GM23248 (cell line): ENCODE data around the gene CA11. TPM values are rescaled to one million over a fixed set of nuclear protein-coding genes. Genes with fewer than 3 reads are reported as not detected.

Experiments
- DNase-seq: peaks from one replicate; pipeline ENCODE4 v3.0.0-alpha.2; 2015
- H2AFZ ChIP-seq: fragments of 200-600 bp; sonication (generic); 2 replicates; pipeline ENCODE4 v1.6.1; 2016; ENCODE audit warnings: antibody characterized with exemption
- H3F3A ChIP-seq: fragments of 200-600 bp; sonication (generic); 2 replicates; pipeline ENCODE4 v1.6.1; 2016; ENCODE audit warnings: mild to moderate bottlenecking, antibody characterized with exemption, mixed run types; ENCODE audit not compliant: insufficient read depth
- H3K27ac ChIP-seq: fragments of 200-600 bp; sonication (generic); 2 replicates; pipeline ENCODE4 v1.5.1; 2016; ENCODE audit warnings: mild to moderate bottlenecking
- H3K27me3 ChIP-seq: fragments of 200-600 bp; sonication (generic); replicated peaks from 2 replicates; pipeline ENCODE4 v1.6.1; 2016; ENCODE audit warnings: mild to moderate bottlenecking; ENCODE audit not compliant: insufficient read depth
- H3K36me3 ChIP-seq: fragments of 200-600 bp; sonication (generic); 2 replicates; pipeline ENCODE4 v1.6.1; 2016; ENCODE audit warnings: low read depth, mild to moderate bottlenecking
- H3K4me1 ChIP-seq: fragments of 200-600 bp; sonication (generic); 2 replicates; pipeline ENCODE4 v1.6.1; 2016; ENCODE audit warnings: mild to moderate bottlenecking; ENCODE audit not compliant: insufficient read depth
- H3K4me2 ChIP-seq: fragments of 200-600 bp; sonication (generic); one replicate; pipeline ENCODE4 v1.6.1; 2016; ENCODE audit warnings: mild to moderate bottlenecking; ENCODE audit not compliant: unreplicated experiment
- H3K4me3 ChIP-seq: fragments of 200-600 bp; sonication (generic); 2 replicates; pipeline ENCODE4 v1.5.1; 2016; ENCODE audit warnings: mild to moderate bottlenecking
- H3K79me2 ChIP-seq: fragments of 200-600 bp; sonication (generic); 2 replicates; pipeline ENCODE4 v1.6.1; 2016; ENCODE audit warnings: mild to moderate bottlenecking; ENCODE audit not compliant: insufficient read depth
- H3K9ac ChIP-seq: fragments of 200-600 bp; sonication (generic); 2 replicates; pipeline ENCODE4 v1.6.1; 2016; ENCODE audit warnings: mild to moderate bottlenecking
- H3K9me2 ChIP-seq: fragments of 200-600 bp; sonication (generic); 2 replicates; pipeline ENCODE4 v1.6.1; 2016; ENCODE audit warnings: mixed run types, mild to moderate bottlenecking, moderate library complexity; ENCODE audit not compliant: insufficient read depth
- H3K9me3 ChIP-seq: fragments of 200-600 bp; sonication (generic); one replicate; pipeline ENCODE4 v1.6.1; 2017; ENCODE audit warnings: low read depth
- H4K20me1 ChIP-seq: fragments of 200-600 bp; sonication (generic); 2 replicates; pipeline ENCODE4 v1.6.0; 2016; ENCODE audit not compliant: insufficient read depth
- EZH2 ChIP-seq: fragments of 200-600 bp; sonication (generic); IDR thresholded peaks from 2 replicates; pipeline ENCODE4 v1.6.1; 2018; ENCODE audit warnings: antibody characterized with exemption, mild to moderate bottlenecking; ENCODE audit not compliant: insufficient read depth, poor library complexity, severe bottlenecking
- EZH2phosphoT487 ChIP-seq: fragments of 200-600 bp; sonication (generic); IDR thresholded peaks from 2 replicates; pipeline ENCODE4 v1.6.1; 2018; ENCODE audit warnings: antibody characterized with exemption, moderate library complexity, mild to moderate bottlenecking, low read depth; ENCODE audit not compliant: insufficient read depth
- WGBS, 2 experiments: methylation state at CpG; one replicate each; pipeline ENCODE4 v1.1.6; 2015 to 2017; ENCODE audit warnings: low lambda C conversion rate in 2 of 2, low coverage in 1 of 2; ENCODE audit errors: missing lambda C conversion rate in 2 of 2; 5-methylcytosine and 5-hydroxymethylcytosine counted together
- in situ Hi-C: fragments of 300-500 bp; cut with MboI; formaldehyde crosslinking; loops from 2 replicates; pipeline ENCODE4 v1.15.0; 2020
- polyA plus RNA-seq: library from polyadenylated mRNA; unstranded; fragments of >200 nt; fragmentation: Nextera tagmentation; extraction: Ambion mirVana; gene quantifications from 2 replicates; pipeline ENCODE4 v1.2.1, GENCODE V29; 2016
- total RNA-seq: library from RNA; depleted of rRNA; stranded (reverse); fragments of >200 nt; shearing (Covaris generic); gene quantifications from 2 replicates; pipeline ENCODE4 v1.2.3, GENCODE V29; 2014

CA11 gene
- total and polyA plus RNA-seq, 2 experiments from 2014 or later, result 1.1 to 2.7 TPM

DNA sequence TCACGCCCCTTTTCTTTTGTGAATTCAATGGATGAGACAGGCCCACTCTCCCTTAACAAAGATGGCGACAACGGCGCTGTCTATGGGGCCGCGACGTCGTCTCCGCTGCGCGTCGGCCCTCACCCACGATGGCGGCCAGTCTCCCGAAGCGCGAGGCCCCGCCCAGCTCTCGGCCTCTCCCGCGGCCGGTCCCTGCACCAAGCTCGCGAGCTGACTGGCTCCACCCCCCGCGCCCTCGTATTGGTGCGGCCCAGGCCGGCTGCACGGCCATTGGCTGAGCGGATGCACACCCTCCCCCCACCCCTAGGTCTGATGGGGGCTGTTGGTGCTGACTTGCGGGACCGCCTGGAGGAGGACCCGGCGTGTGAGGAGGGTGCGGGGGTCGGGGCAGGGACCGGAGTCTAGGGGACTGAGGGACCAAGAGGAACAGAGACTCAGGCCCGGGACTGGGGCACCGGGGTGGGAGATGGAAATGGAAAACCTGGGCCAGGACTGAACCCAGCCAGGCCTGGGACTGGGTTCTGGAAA lies 21.9 kb downstream of the CA11 start:
- TF ChIP-seq EZH2phosphoT487, result no peak

GRCh38 chr19:48623556-48624066 lies 22.4 kb downstream of the CA11 start:
- in situ Hi-C loops, result no loop called here
- DNase-seq, result no peak
- H3K27me3 ChIP-seq, result no peaks in the 10 kb centered on the region
- WGBS, 2 experiments, result 25% methylated on average over 8 of the region's 8 CpGs
- no peak for TF ChIP-seq EZH2phosphoT487
- no peak for TF ChIP-seq EZH2
- peak overlapping the region; percentile 57 for H3K27ac ChIP-seq
- H3K4me1 ChIP-seq, result peaks cover 11% of the 10 kb centered on the region
- peak overlapping the region; percentile 75 for H3K9ac ChIP-seq
- peaks cover 26% of the 10 kb centered on the region for H3K79me2 ChIP-seq
- H3K9me3 ChIP-seq, result no peaks in the 10 kb centered on the region
- no peaks in the 10 kb centered on the region for H3K36me3 ChIP-seq
- H2AFZ ChIP-seq, result peak overlapping the region; percentile 80
- no peaks in the 10 kb centered on the region for H3K9me2 ChIP-seq
- H3K4me3 ChIP-seq, result peak overlapping the region; percentile 66
- H4K20me1 ChIP-seq, result no peaks in the 10 kb centered on the region
- H3F3A ChIP-seq, result no peaks in the 10 kb centered on the region
- H3K4me2 ChIP-seq, result peak overlapping the region; percentile 72

More for the DNA sequence above, 21.9 kb downstream of the CA11 start:
- no peaks in the 10 kb centered on the region for H3K9me3 ChIP-seq
- H3K27ac ChIP-seq, result peak overlapping the region; percentile 57
- H3K4me2 ChIP-seq, result peak overlapping the region; percentile 72
- no peaks in the 10 kb centered on the region for H4K20me1 ChIP-seq
- no peaks in the 10 kb centered on the region for H3F3A ChIP-seq
- no peaks in the 10 kb centered on the region for H3K9me2 ChIP-seq
- H3K4me1 ChIP-seq, result peaks cover 11% of the 10 kb centered on the region
- H3K27me3 ChIP-seq, result no peaks in the 10 kb centered on the region
- H3K79me2 ChIP-seq, result peaks cover 22% of the 10 kb centered on the region
- no peaks in the 10 kb centered on the region for H3K36me3 ChIP-seq
- DNase-seq, result peak; percentile 100
- in situ Hi-C loops, result no loop called here
- H3K9ac ChIP-seq, result peak overlapping the region; percentile 75
- peak overlapping the region; percentile 66 for H3K4me3 ChIP-seq
- 2 to 3% methylated on average over 31 to 40 of the region's 40 CpGs for WGBS, 2 experiments
- peak overlapping the region; percentile 80 for H2AFZ ChIP-seq

DNA sequence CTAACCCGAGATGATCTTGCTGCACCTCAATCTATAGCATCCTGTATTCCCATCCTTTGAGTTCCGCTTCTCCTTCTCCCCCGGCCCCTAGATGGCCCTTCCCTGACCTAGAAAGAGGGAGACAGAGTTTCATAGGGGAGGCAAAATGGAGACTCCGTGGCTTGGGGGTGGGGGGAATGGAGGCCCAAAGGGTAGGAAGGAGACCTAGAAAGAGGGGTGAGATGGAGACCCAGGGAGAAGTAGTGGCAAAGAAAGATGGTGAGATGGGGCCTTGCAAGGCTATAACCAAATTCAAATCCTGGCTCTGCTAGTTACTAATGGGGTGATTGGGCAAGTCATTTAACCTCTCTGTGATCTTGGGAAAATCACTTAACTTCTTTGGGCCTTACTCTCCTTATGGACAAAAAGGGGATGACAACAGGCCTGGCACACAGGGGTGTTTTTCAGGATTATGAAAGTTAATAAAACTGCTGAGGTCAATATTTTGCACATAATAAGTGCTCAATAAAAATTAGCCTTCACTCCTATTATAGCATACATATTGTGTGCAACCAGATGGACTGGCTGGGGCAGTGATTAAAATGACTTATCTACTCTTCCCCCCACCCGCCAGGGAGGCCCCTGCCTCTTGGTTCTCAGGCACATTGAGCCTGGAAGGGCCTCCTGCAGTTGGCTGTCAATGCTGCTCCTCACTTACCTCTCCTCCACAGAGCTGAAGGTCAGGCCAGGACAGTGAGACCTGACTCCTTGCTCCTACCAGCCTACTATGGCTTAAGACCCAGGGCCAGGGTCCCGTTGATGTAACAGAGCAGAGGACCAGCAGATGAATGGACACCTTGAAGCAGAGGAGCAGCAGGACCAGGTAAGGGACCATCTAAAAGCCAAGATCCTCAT lies 26.0 kb downstream of the CA11 start:
- DNase-seq, result peak; percentile 82
- H3K27me3 ChIP-seq, result no peaks in the 10 kb centered on the region
- H4K20me1 ChIP-seq, result peaks cover 12% of the 10 kb centered on the region; the same call in 1 of the 2 replicates
- no peaks in the 10 kb centered on the region for H3K9me3 ChIP-seq
- peaks cover 26% of the 10 kb centered on the region for H3K4me1 ChIP-seq
- 33 to 38% methylated on average over 6 of the region's 6 CpGs for WGBS, 2 experiments
- peaks cover 55% of the 10 kb centered on the region for H3K79me2 ChIP-seq
- peaks cover 19% of the 10 kb centered on the region for H3K36me3 ChIP-seq
- H3K9me2 ChIP-seq, result no peaks in the 10 kb centered on the region
- peak overlapping the region; percentile 60 for H2AFZ ChIP-seq
- no peak for TF ChIP-seq EZH2phosphoT487
- TF ChIP-seq EZH2, result no peak
- peak overlapping the region; percentile 89 for H3K27ac ChIP-seq
- H3F3A ChIP-seq, result peaks cover 13% of the 10 kb centered on the region; the same call in 1 of the 2 replicates
- H3K4me3 ChIP-seq, result peak overlapping the region; percentile 96
- H3K9ac ChIP-seq, result peak overlapping the region; percentile 98
- in situ Hi-C loops, result no loop called here
- peak overlapping the region; percentile 94 for H3K4me2 ChIP-seq

GRCh38 chr19:48618916-48619691 lies 26.9 kb downstream of the CA11 start, which contains the start of the genes RPL18 and SPHK2:
Gene RPL18, minus strand, starts transcription at chr19:48619178. Its CDS starts 35 bp downstream, at chr19:48619143.
Gene SPHK2, plus strand, starts transcription at chr19:48619506. Its CDS starts 1,009 bp downstream, at chr19:48620515.
- Histone ChIP-seq H3K27ac (peak within 1 kb of the TSS; percentile 89), H3K79me2 (peaks cover 55% of the 10 kb centered on the region), H4K20me1 (peaks cover 12% of the 10 kb centered on the region; the same call in 1 of the 2 replicates), H3K36me3 (peaks cover 21% of the 10 kb centered on the region), H3K4me3 (peak within 1 kb of the TSS; percentile 96), H3K9me2 (no peaks in the 10 kb centered on the region), H3K4me1 (peaks cover 26% of the 10 kb centered on the region), H3K9ac (peak within 1 kb of the TSS; percentile 98), H3K27me3 (no peaks in the 10 kb centered on the region), H3K4me2 (peak within 1 kb of the TSS; percentile 100), H3F3A (peaks cover 15% of the 10 kb centered on the region; the same call in 1 of the 2 replicates), H2AFZ (peak within 1 kb of the TSS; percentile 60), H3K9me3 (no peaks in the 10 kb centered on the region)
- 0% methylated on average over 45 to 69 of the region's 69 CpGs for WGBS, 2 experiments
- TF ChIP-seq EZH2phosphoT487, result no peak
- TF ChIP-seq EZH2, result no peak
- DNase-seq, result peak; percentile 99
- in situ Hi-C loops, result no loop called here
